GM19099 (cell line): ENCODE data around the gene MGAT5.

ENCODE experiments used
- POLR2A ChIP-seq: IDR thresholded peaks from 3 replicates; pipeline ENCODE4 v1.6.1; 2011; ENCODE audit warnings: low read depth; ENCODE audit not compliant: insufficient read length; ENCODE audit errors: extremely low read depth

The MGAT5 gene

GRCh38 chr2:134225173-134225572 is 28.7 kb upstream of the MGAT5 start:
- TF ChIP-seq POLR2A: no peak

DNA sequence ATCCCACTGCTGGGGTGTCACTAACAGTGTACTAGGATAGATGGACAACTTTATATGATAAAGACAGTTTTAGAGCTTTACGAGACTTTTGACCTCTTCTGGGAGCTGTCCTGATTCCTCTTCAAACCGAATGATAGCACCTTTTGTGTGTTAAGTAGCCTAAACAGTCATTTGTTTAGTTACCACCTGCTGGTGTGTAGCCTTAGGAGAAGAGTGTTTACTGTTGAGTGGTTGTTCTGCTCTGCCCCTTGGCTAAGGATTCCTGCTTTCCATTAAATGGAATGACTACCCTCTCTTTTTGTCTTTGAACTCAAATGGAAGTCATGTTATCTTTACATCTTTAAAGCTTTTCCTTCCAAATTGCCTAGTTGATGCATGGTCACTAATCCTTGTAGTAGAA is 28.0 kb upstream of the MGAT5 start:
- no peak for TF ChIP-seq POLR2A

- no peak for TF ChIP-seq POLR2A
Observed at GRCh38 chr2:134226601-134227000, 27.3 kb upstream of the MGAT5 start.

- TF ChIP-seq POLR2A: no peak
Observed at GRCh38 chr2:134227666-134228065, 26.2 kb upstream of the MGAT5 start.

DNA sequence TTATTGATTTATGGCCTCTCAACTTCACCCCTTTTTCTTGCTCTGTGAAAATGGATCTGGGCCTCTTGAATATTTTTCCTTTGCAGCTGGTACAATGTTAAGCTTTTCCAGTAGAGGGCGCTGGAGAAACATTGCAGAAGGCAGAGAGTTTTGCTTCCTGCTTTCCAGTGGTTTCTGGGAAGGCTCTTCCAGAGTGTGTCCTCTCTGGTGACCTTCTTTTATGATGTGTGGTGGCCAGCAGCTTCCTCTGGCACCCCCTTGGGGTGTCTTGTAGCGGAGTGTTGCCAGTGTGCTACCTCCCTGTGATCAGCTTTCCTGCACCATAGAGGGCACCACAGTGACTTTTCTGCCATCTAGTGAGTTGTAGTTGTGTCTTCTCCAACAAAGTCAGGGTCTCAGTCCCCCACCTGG is 25.4 kb upstream of the MGAT5 start:
- TF ChIP-seq POLR2A: no peak

GRCh38 chr2:134229540-134229939 is 24.3 kb upstream of the MGAT5 start:
- TF ChIP-seq POLR2A: no peak

- no peak for TF ChIP-seq POLR2A
Observed at GRCh38 chr2:134230885-134231284, 23.0 kb upstream of the MGAT5 start.

DNA sequence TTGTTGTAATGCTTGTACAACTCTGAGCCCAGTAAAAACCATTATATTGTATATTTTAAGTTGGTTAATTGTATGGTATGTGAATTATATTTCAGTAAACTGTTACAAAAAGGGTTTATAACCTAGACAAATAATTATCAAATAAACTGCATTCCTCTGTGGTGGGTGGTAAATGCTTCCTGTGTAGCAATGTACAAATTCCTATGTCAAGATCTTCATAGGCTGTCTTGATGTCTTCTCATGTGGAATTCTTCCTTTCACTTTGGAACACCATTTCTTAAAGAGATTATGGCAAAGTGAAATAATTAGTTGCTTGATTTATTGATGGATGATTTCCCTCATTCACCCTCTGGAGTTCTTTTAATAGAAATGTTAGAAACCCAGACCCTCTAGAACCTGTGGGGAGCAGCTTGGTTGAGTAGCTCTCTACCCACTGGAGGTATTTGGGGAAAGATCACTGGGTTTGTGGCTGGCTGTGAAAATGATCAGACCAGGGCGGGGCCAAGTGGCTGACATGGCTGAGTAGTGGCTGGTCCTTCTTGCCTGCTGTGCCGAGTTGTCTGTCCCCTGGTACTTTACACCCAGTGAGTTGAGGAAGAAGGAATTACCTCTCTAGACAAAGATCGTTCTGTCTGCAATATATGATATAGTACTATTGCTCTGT is 22.4 kb upstream of the MGAT5 start:
- TF ChIP-seq POLR2A: no peak

- TF ChIP-seq POLR2A: no peak
Observed at GRCh38 chr2:134231965-134232340, 21.9 kb upstream of the MGAT5 start.

- no peak for TF ChIP-seq POLR2A
Observed at GRCh38 chr2:134232461-134232860, 21.4 kb upstream of the MGAT5 start.

DNA sequence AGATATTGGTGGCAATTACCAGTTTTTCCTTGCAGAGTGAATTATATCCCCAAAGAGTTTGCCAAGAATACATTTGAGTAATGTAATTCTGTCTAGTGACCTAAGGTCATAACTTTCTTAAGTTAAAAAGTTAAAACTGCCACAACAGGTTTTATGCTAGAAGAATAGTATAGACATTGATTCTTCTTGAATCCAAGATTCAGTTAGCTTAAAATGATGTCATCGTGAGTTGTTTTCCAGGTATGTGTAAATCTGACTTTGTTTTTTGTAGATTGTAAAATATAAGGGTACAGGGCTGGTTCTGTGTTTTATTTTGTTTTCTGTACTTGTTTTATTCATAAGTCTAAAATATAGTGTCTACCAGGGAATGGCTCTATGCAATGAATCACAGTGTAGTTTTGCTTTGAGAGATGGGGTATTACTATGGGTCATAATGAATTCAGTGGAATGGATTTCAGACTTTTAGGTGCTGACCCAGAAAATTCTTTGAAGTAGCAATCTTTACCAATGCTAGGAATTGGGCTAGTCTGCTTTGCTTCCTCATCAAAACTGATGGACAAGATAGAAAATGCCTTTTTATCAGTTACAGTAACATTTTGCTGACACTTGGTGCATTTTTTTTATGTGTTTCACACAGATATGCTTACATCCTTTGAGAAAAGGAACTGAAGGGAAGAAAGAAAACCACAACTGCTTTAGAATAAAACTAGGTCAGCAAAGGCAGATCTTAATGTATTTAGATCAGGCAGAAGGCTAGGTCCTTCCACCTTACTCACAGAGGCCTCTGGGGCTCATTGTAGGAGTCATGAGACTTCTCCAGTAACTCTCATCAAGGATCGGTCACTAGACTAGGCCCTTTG is 20.8 kb upstream of the MGAT5 start:
- no peak for TF ChIP-seq POLR2A

- no peak for TF ChIP-seq POLR2A
Observed at GRCh38 chr2:134233728-134234136, 20.1 kb upstream of the MGAT5 start.

- no peak for TF ChIP-seq POLR2A
Observed at GRCh38 chr2:134234535-134234934, 19.3 kb upstream of the MGAT5 start.

DNA sequence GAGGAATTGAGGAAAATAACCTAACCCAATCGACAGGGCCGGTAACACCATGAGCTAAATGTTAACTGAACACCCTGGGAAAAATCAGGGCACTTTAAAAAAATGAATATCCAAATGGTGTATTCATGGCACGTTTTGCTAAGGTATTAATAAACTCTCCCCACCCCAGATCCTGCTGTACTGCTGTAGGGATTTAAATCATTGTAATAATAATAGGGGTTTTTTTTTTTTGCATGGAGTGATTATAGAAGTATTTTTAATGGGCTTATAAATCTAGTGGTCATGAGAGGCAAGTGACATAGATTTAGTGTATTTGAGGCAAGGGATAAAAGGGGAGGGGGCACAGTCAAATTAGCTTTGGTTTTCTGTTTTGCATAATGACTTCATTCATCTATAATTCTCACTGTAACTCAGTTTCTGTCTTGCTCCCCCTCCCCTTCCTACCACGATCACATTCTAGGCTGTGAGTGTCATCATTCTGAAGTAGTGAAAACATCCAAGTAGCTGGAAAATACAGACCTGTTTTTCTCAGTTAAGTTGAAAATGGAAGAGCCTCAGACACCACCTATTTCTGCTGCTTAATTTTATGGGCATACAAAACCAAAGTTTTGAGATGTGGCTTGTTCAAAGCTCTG is 18.2 kb upstream of the MGAT5 start:
- TF ChIP-seq POLR2A: no peak

DNA sequence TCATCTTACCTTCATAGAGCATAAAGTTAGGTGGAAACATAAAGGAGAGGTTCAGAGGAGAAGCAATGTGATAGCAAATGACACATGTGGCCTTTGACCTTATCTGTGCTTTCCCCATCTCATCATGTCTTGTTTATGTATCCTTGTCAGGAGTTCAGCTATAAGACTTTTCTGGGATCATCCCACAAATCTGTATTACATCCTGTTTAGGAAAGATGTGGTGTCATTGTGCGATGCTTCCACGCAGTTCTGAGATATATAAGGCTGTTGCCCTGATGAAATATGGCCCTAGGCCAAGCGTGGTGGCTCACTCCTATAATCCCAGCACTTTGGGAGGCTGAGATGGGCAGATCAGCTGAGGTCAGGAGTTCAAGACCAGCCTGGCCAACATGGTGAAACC is 15.5 kb upstream of the MGAT5 start:
- no peak for TF ChIP-seq POLR2A

GRCh38 chr2:134240061-134240460 is 13.8 kb upstream of the MGAT5 start:
- TF ChIP-seq POLR2A: no peak
